SK-N-SH treated with all-trans-retinoic acid at 6 μM for 48 hours (cell line): Measurements from ENCODE around the gene PVALEF.

ENCODE experiments used
- RARB ChIP-seq: fragments of 250-450 bp; sonication (Bioruptor Pico); IDR thresholded peaks from 2 replicates; pipeline ENCODE4 v1.8.0; 2021; ENCODE audit warnings: mild to moderate bottlenecking, moderate library complexity
- ZFP3 ChIP-seq: fragments of 250-450 bp; sonication (Bioruptor Pico); IDR thresholded peaks from 2 replicates; pipeline ENCODE4 v1.5.0; 2020; ENCODE audit warnings: mild to moderate bottlenecking, moderate library complexity

- TF ChIP-seq RARB (CRISPR knock-in tag) (no peak), ZFP3 (CRISPR knock-in tag) (no peak)
Observed at GRCh38 chr17:81143717-81144422, 21.4 kb upstream of the PVALEF start.
